Measurements from ENCODE around the gene ACR.

Gene ACR

DNA sequence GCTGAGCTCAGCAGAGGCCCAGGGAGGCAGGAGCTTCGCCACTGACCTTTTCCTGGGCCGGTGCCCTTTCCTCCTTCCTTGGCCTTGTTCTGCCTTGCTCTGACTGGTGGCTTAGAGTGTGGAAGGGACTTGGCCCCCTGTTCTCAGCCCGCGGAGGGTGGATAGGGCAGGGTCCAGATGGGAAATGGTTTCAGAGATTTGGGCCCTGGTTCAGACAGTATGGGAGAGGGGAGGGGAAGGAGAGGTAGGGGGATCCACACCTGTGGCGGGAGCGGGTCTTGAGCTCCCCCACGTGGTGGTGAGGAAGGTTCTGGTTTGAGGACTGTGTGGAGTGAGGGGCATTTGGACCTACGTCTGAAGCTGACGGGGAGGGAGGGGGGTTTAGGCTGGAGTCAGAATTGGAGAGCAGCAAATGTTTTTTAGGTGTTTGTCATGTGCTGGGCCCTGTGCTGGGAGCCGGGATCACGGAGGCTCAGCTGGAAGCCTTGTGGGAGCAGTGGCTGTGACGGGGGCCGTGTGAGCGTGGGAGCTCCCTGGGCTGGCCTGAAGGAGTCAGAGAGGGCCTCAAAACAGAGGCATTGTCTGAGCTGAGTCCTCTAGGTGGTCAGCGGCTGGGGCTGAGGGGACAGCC, 38.1 kb upstream of the ACR start:
- H3K79me2 ChIP-seq (ENCODE audit: insufficient read depth, low read length): peaks cover 7% of the 10 kb centered on the region; the same call in 1 of the 2 replicates
- H3K4me1 ChIP-seq (ENCODE audit: insufficient read depth, low read length, poor library complexity, severe bottlenecking): peaks cover 20% of the 10 kb centered on the region
- no peaks in the 10 kb centered on the region for H4K20me1 ChIP-seq (ENCODE audit: insufficient read depth, low read length, poor library complexity, severe bottlenecking)
- no peaks in the 10 kb centered on the region for H3K9me3 ChIP-seq (ENCODE audit: insufficient read depth, low read depth, low read length)
- H3K9ac ChIP-seq (ENCODE audit: low read depth, low read length, poor library complexity, severe bottlenecking): no peak overlapping the region
- H3K9me2 ChIP-seq (replicated peaks; ENCODE audit: low read depth, low read length): no peaks in the 10 kb centered on the region
- no peaks in the 10 kb centered on the region for H3K27me3 ChIP-seq (ENCODE audit: insufficient read depth, low read length, poor library complexity, severe bottlenecking)
- peaks cover 56% of the 10 kb centered on the region; the same call in 1 of the 2 replicates for H3K36me3 ChIP-seq (ENCODE audit: insufficient read depth, low read length)
- H3K4me2 ChIP-seq (ENCODE audit: low read depth, low read length, poor library complexity, severe bottlenecking): no peak overlapping the region
- no peak overlapping the region for H3K4me3 ChIP-seq (ENCODE audit: low read length, poor library complexity, severe bottlenecking)
- no peak for TF ChIP-seq EZH2phosphoT487 (IDR thresholded peaks at IDR 0.05; ENCODE audit: borderline replicate concordance)
- TF ChIP-seq, protein P1, sequence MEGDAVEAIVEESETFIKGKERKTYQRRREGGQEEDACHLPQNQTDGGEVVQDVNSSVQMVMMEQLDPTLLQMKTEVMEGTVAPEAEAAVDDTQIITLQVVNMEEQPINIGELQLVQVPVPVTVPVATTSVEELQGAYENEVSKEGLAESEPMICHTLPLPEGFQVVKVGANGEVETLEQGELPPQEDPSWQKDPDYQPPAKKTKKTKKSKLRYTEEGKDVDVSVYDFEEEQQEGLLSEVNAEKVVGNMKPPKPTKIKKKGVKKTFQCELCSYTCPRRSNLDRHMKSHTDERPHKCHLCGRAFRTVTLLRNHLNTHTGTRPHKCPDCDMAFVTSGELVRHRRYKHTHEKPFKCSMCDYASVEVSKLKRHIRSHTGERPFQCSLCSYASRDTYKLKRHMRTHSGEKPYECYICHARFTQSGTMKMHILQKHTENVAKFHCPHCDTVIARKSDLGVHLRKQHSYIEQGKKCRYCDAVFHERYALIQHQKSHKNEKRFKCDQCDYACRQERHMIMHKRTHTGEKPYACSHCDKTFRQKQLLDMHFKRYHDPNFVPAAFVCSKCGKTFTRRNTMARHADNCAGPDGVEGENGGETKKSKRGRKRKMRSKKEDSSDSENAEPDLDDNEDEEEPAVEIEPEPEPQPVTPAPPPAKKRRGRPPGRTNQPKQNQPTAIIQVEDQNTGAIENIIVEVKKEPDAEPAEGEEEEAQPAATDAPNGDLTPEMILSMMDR (conservative IDR thresholded peaks at IDR 0.05; ENCODE audit: low read length): no peak
- no peak overlapping the region for H2AFZ ChIP-seq (ENCODE audit: low read length)
- H3F3A ChIP-seq (ENCODE audit: low read depth): no peaks in the 10 kb centered on the region

DNA sequence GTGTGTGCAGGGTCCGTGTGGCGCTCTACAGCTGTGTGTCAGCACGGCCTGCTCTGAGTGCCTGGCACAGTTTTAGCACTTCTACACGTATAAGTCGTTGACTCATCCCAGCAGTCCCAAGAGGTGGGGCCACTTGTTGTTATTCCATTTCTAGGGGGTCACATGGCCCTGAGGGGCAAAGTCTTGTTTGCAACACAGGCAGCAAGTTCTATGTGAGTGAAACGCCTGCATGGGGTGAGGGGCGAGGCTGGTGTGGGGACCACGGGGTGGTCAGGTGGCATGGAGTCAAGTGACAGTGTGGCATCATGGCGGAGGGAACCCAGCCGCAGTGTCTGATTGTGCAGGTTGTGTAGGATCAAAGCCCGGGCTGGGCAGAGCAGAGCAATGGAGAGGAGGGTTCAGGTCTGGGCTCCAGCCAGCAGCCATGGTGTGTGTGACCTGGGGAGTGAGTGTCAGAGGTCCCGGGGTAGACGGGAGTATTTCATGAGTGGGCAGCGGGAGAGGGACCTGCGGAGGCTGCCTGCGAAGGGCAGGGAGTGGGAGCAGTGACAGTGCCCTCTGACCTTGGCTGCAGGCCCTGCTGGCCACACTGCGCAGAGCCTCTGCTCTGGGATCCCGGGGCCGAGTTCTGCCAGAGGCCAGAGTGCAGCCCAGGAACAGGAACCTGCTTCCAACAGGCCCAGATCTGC, 37.5 kb upstream of the ACR start:
- H3K27me3 ChIP-seq (ENCODE audit: insufficient read depth, low read length, poor library complexity, severe bottlenecking): no peaks in the 10 kb centered on the region
- H4K20me1 ChIP-seq (ENCODE audit: insufficient read depth, low read length, poor library complexity, severe bottlenecking): no peaks in the 10 kb centered on the region
- peaks cover 3% of the 10 kb centered on the region; the same call in 1 of the 2 replicates for H3K79me2 ChIP-seq (ENCODE audit: insufficient read depth, low read length)
- no peak for TF ChIP-seq EZH2phosphoT487 (IDR thresholded peaks at IDR 0.05; ENCODE audit: borderline replicate concordance)
- TF ChIP-seq, protein P1 (conservative IDR thresholded peaks at IDR 0.05; ENCODE audit: low read length): no peak
- no peak overlapping the region for H2AFZ ChIP-seq (ENCODE audit: low read length)
- H3F3A ChIP-seq (ENCODE audit: low read depth): no peaks in the 10 kb centered on the region
- H3K4me2 ChIP-seq (ENCODE audit: low read depth, low read length, poor library complexity, severe bottlenecking): no peak overlapping the region
- H3K4me1 ChIP-seq (ENCODE audit: insufficient read depth, low read length, poor library complexity, severe bottlenecking): peaks cover 20% of the 10 kb centered on the region
- peaks cover 55% of the 10 kb centered on the region; the same call in 1 of the 2 replicates for H3K36me3 ChIP-seq (ENCODE audit: insufficient read depth, low read length)
- H3K4me3 ChIP-seq (ENCODE audit: low read length, poor library complexity, severe bottlenecking): no peak overlapping the region
- no peaks in the 10 kb centered on the region for H3K9me2 ChIP-seq (replicated peaks; ENCODE audit: low read depth, low read length)
- no peaks in the 10 kb centered on the region for H3K9me3 ChIP-seq (ENCODE audit: insufficient read depth, low read depth, low read length)
- H3K9ac ChIP-seq (ENCODE audit: low read depth, low read length, poor library complexity, severe bottlenecking): no peak overlapping the region

DNA sequence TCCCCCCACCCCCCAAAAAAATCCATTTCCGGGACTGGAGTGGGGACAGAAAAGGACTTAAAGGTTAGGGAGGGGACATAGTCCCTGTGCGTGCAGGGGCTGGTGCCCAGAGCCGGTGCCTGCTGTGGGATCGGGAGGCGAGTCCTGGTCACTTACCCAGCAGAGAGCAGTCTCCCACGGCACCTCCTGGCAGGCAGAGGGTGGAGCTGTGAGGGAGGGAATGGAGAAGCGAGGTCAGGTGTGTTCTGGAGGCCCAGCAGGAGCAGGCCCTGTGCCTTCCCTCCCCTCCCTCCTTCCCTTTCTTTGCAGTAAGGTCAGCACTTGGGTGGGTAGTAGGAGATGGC, 37.0 kb upstream of the ACR start:
- Histone ChIP-seq H2AFZ (ENCODE audit: low read length) (no peak overlapping the region), H3K27me3 (ENCODE audit: insufficient read depth, low read length, poor library complexity, severe bottlenecking) (no peaks in the 10 kb centered on the region), H3K4me1 (ENCODE audit: insufficient read depth, low read length, poor library complexity, severe bottlenecking) (peaks cover 20% of the 10 kb centered on the region), H3K4me3 (ENCODE audit: low read length, poor library complexity, severe bottlenecking) (no peak overlapping the region), H4K20me1 (ENCODE audit: insufficient read depth, low read length, poor library complexity, severe bottlenecking) (no peaks in the 10 kb centered on the region), H3K4me2 (ENCODE audit: low read depth, low read length, poor library complexity, severe bottlenecking) (no peak overlapping the region), H3K9me3 (ENCODE audit: insufficient read depth, low read depth, low read length) (no peaks in the 10 kb centered on the region), H3K36me3 (ENCODE audit: insufficient read depth, low read length) (peaks cover 50% of the 10 kb centered on the region; the same call in 1 of the 2 replicates), H3K9me2 (replicated peaks; ENCODE audit: low read depth, low read length) (no peaks in the 10 kb centered on the region), H3K79me2 (ENCODE audit: insufficient read depth, low read length) (peaks cover 3% of the 10 kb centered on the region; the same call in 1 of the 2 replicates), H3F3A (ENCODE audit: low read depth) (no peaks in the 10 kb centered on the region), H3K9ac (ENCODE audit: low read depth, low read length, poor library complexity, severe bottlenecking) (no peak overlapping the region)
- TF ChIP-seq EZH2phosphoT487 (IDR thresholded peaks at IDR 0.05; ENCODE audit: borderline replicate concordance): no peak
- TF ChIP-seq, protein P1 (conservative IDR thresholded peaks at IDR 0.05; ENCODE audit: low read length): no peak

Data from Loucy (cell line).